ENCODE results near the gene NT5E. TPM values are rescaled to one million over a fixed set of nuclear protein-coding genes. Genes with fewer than 3 reads are reported as not detected.

NT5E gene
- total and polyA plus RNA-seq, 2 donors (not counting 3 experiments of a cell fraction or from before 2014, with no cell fraction given), result 59.3 to 115 TPM

DNA sequence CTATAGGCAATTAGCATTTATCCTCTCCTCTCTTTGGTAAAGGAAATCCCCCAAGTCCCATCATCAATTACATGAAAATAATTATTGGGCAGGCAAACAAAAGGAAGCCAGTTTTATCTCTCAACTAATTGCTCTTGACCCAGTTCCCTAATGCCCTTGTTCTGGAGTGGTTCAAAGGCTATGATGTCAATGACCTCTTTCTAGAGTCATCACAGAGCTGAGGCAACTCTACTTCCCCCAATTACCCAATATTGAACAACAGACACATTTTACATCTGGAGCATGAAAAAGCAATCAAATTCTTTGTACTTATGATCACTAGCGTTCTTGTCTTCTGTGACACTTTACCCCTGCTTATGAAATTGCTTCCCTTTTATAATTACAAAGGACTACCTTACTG lies 43.5 kb downstream of the NT5E start:
- TF ChIP-seq CTCF (IDR thresholded peaks at IDR 0.05; ENCODE audit: extremely low read depth in 1 of 2, insufficient read depth in 1 of 2, low read depth in 1 of 2, low read length in 2 of 2), result no peak
- TF ChIP-seq POLR2A (IDR thresholded peaks at IDR 0.05; ENCODE audit: low read depth, low read length), result no peak
- TF ChIP-seq, protein P1, sequence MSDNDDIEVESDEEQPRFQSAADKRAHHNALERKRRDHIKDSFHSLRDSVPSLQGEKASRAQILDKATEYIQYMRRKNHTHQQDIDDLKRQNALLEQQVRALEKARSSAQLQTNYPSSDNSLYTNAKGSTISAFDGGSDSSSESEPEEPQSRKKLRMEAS (IDR thresholded peaks at IDR 0.05; ENCODE audit: insufficient read depth, insufficient read length), result no peak
- TF ChIP-seq FOS (IDR thresholded peaks at IDR 0.05; ENCODE audit: borderline replicate concordance, insufficient read depth, low read length), result no peak
- no peak for TF ChIP-seq MYC (IDR thresholded peaks at IDR 0.05; ENCODE audit: low read depth, low read length)
- no peak for TF ChIP-seq JUN (IDR thresholded peaks at IDR 0.05; ENCODE audit: borderline replicate concordance, insufficient read depth, insufficient read length, low read depth)
- no peak for TF ChIP-seq EZH2 (IDR thresholded peaks at IDR 0.05; ENCODE audit: borderline replicate concordance, low read depth, low read length, severe bottlenecking)
- TF ChIP-seq GATA2 (IDR thresholded peaks at IDR 0.05; ENCODE audit: insufficient read depth, insufficient read length, low read depth, low read length), result no peak
- TF ChIP-seq POLR2AphosphoS5 (IDR thresholded peaks at IDR 0.05; ENCODE audit: insufficient read depth, low read depth, low read length), result no peak
- Histone ChIP-seq H3K9me3 (replicated peaks; ENCODE audit: control insufficient read depth, insufficient read depth, low read length) (no peaks in the 10 kb centered on the region), H3K9ac (replicated peaks; ENCODE audit: extremely low read depth, insufficient read depth, low read length) (no peak overlapping the region), H3K4me2 (ENCODE audit: insufficient read depth, low read length) (no peak overlapping the region), H3K4me1 (ENCODE audit: control insufficient read depth, extremely low read depth, insufficient read depth, low read length) (no peaks in the 10 kb centered on the region), H2AFZ (ENCODE audit: low read depth, low read length) (no peak overlapping the region), H3K4me3 (replicated peaks in 1 of 3; ENCODE audit: insufficient read depth in 1 of 3, low read depth in 1 of 3, low read length in 3 of 3) (no peak overlapping the region), H3K36me3 (ENCODE audit: control insufficient read depth in 2 of 2, extremely low read depth in 1 of 2, insufficient read depth in 2 of 2, low read length in 2 of 2) (no peaks in the 10 kb centered on the region), H3K79me2 (ENCODE audit: control insufficient read depth, insufficient read depth, low read length) (no peaks in the 10 kb centered on the region), H3K9me1 (replicated peaks; ENCODE audit: control insufficient read depth, extremely low read depth, insufficient read depth, low read length) (no peaks in the 10 kb centered on the region), H4K20me1 (replicated peaks; ENCODE audit: control insufficient read depth, extremely low read depth, insufficient read depth, low read length) (no peaks in the 10 kb centered on the region), H3K27ac (ENCODE audit: insufficient read depth, low read depth, low read length) (no peak overlapping the region), H3K27me3 (ENCODE audit: control insufficient read depth in 2 of 2, insufficient read depth in 2 of 2, low read length in 2 of 2) (no peaks in the 10 kb centered on the region)
- no TSS peak for BruUV-seq (replicated peaks)
- no peak for DNase-seq (ENCODE audit: low read depth, low spot score)
- dilution Hi-C loops (cut with MboI; ENCODE audit: extremely low pct_ligation_motif_present, low sequenced_read_pairs) (no loop called here), intact Hi-C loops (cut with micrococcal nuclease) (no loop called here)
- FAIRE-seq, result no peak
- CTCF ChIA-PET, result interaction anchor here (1.0 to 5.0 kb wide), 3 partner anchors 10 to 43 kb away, joined by 3 to 45 read pairs (median 10); partner anchors contain the start of gene NT5E
- POLR2A ChIA-PET, result no interaction called here
